Measurements from ENCODE around the gene VAPA. TPM values are rescaled to one million over a fixed set of nuclear protein-coding genes. Genes with fewer than 3 reads are reported as not detected.

VAPA gene
- total RNA-seq, 3 donors from 2014 or later (not counting 1 experiment from before 2014, with no cell fraction given), result 175 to 186 (median 182) TPM

GRCh38 chr18:9994026-9994570 is 80.3 kb downstream of the VAPA start:
- H3K4me3 Mint-ChIP-seq, result no peak overlapping the region
- DNase-seq, result no peak
- intact Hi-C loops (cut with micrococcal nuclease), result no loop called here
- no peaks in the 10 kb centered on the region for H3K4me1 ChIP-seq (ENCODE audit: control insufficient read depth, insufficient read depth, low read length)
- no peak for ATAC-seq
- no peak overlapping the region for H3K4me3 ChIP-seq (ENCODE audit: low read length)
- peaks cover 4 to 9% of the 10 kb centered on the region in 2 donors for H3K9me3 Mint-ChIP-seq
- H3K27me3 ChIP-seq (ENCODE audit: control insufficient read depth, insufficient read depth, low read length), result no peaks in the 10 kb centered on the region
- H3K9me3 ChIP-seq (ENCODE audit: control insufficient read depth, insufficient read depth, low read length), result peaks cover 3% of the 10 kb centered on the region
- no peaks in the 10 kb centered on the region for H3K4me1 Mint-ChIP-seq
- no peak overlapping the region for H3K27ac ChIP-seq (ENCODE audit: low read length)
- TF ChIP-seq, protein P1, sequence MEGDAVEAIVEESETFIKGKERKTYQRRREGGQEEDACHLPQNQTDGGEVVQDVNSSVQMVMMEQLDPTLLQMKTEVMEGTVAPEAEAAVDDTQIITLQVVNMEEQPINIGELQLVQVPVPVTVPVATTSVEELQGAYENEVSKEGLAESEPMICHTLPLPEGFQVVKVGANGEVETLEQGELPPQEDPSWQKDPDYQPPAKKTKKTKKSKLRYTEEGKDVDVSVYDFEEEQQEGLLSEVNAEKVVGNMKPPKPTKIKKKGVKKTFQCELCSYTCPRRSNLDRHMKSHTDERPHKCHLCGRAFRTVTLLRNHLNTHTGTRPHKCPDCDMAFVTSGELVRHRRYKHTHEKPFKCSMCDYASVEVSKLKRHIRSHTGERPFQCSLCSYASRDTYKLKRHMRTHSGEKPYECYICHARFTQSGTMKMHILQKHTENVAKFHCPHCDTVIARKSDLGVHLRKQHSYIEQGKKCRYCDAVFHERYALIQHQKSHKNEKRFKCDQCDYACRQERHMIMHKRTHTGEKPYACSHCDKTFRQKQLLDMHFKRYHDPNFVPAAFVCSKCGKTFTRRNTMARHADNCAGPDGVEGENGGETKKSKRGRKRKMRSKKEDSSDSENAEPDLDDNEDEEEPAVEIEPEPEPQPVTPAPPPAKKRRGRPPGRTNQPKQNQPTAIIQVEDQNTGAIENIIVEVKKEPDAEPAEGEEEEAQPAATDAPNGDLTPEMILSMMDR (IDR thresholded peaks at IDR 0.05), result no peak
- no peak overlapping the region for H3K27ac Mint-ChIP-seq
- WGBS (ENCODE audit: insufficient coverage), result 89% methylated on average over 11 of the region's 11 CpGs
- no peaks in the 10 kb centered on the region for H3K36me3 ChIP-seq (ENCODE audit: control insufficient read depth, insufficient read depth, low read length)
- peaks cover 13 to 23% of the 10 kb centered on the region in 2 donors for H3K27me3 Mint-ChIP-seq (ENCODE audit: low read depth in 2 of 2)
- peaks cover 10% of the 10 kb centered on the region for H3K36me3 Mint-ChIP-seq

DNA sequence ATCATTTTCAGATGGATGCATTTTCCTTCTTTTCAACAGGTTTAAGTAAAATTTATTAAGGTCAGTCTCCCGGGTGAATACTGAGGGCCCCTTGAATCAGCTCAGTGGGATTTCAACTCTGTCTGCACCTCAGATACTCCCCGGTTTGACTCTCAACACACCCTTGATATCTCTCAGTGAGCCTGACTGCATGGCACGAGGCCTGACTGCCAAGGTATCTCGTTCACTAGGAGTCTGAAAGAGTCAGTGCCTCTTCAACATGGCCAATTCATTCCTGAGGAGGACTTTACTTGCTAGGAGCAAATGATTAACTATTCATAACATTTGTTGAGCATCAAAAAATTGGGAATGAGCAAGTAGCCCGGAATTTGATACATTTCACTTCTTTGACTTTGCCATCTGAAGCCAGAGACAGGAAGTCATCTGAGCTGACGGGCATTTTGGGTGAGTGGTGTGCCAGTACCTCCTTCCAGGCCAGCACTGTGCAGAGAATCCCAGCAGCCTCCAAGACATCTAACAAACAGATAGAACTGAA is 81.0 kb downstream of the VAPA start:
- peaks cover 13 to 23% of the 10 kb centered on the region in 2 donors for H3K27me3 Mint-ChIP-seq (ENCODE audit: low read depth in 2 of 2)
- peaks cover 6 to 15% of the 10 kb centered on the region in 2 donors for H3K9me3 Mint-ChIP-seq
- H3K4me1 ChIP-seq (ENCODE audit: control insufficient read depth, insufficient read depth, low read length), result no peaks in the 10 kb centered on the region
- H3K27ac Mint-ChIP-seq, result no peak overlapping the region
- no peak overlapping the region for H3K4me3 Mint-ChIP-seq
- TF ChIP-seq, protein P1 (IDR thresholded peaks at IDR 0.05), result no peak
- intact Hi-C loops (cut with micrococcal nuclease), result no loop called here
- DNase-seq (no peak), ATAC-seq (no peak)
- H3K9me3 ChIP-seq (ENCODE audit: control insufficient read depth, insufficient read depth, low read length), result peaks cover 3% of the 10 kb centered on the region
- H3K36me3 ChIP-seq (ENCODE audit: control insufficient read depth, insufficient read depth, low read length), result no peaks in the 10 kb centered on the region
- WGBS (ENCODE audit: insufficient coverage), result 91% methylated on average over 6 of the region's 6 CpGs
- H3K27me3 ChIP-seq (ENCODE audit: control insufficient read depth, insufficient read depth, low read length), result no peaks in the 10 kb centered on the region
- H3K36me3 Mint-ChIP-seq, result peaks cover 15% of the 10 kb centered on the region
- no peak overlapping the region for H3K27ac ChIP-seq (ENCODE audit: low read length)
- no peaks in the 10 kb centered on the region for H3K4me1 Mint-ChIP-seq
- no peak overlapping the region for H3K4me3 ChIP-seq (ENCODE audit: low read length)

- DNase-seq (no peak), ATAC-seq (no peak)
- H3K27ac ChIP-seq (ENCODE audit: low read length), result no peak overlapping the region
- Mint-ChIP-seq H3K36me3 (peaks cover 15% of the 10 kb centered on the region), H3K27me3 (ENCODE audit: low read depth in 2 of 2) (peaks cover 19 to 29% of the 10 kb centered on the region in 2 donors), H3K9me3 (peaks cover 8 to 15% of the 10 kb centered on the region in 2 donors), H3K4me3 (no peak overlapping the region), H3K27ac (no peak overlapping the region), H3K4me1 (no peaks in the 10 kb centered on the region)
- H3K27me3 ChIP-seq (ENCODE audit: control insufficient read depth, insufficient read depth, low read length), result no peaks in the 10 kb centered on the region
- H3K4me1 ChIP-seq (ENCODE audit: control insufficient read depth, insufficient read depth, low read length), result no peaks in the 10 kb centered on the region
- intact Hi-C loops (cut with micrococcal nuclease), result no loop called here
- WGBS (ENCODE audit: insufficient coverage), result 82% methylated on average over 2 of the region's 2 CpGs
- peaks cover 3% of the 10 kb centered on the region for H3K9me3 ChIP-seq (ENCODE audit: control insufficient read depth, insufficient read depth, low read length)
- TF ChIP-seq, protein P1 (IDR thresholded peaks at IDR 0.05), result no peak
- H3K36me3 ChIP-seq (ENCODE audit: control insufficient read depth, insufficient read depth, low read length), result no peaks in the 10 kb centered on the region
- H3K4me3 ChIP-seq (ENCODE audit: low read length), result no peak overlapping the region
Observed at GRCh38 chr18:9995631-9996030, 81.8 kb downstream of the VAPA start.

DNA sequence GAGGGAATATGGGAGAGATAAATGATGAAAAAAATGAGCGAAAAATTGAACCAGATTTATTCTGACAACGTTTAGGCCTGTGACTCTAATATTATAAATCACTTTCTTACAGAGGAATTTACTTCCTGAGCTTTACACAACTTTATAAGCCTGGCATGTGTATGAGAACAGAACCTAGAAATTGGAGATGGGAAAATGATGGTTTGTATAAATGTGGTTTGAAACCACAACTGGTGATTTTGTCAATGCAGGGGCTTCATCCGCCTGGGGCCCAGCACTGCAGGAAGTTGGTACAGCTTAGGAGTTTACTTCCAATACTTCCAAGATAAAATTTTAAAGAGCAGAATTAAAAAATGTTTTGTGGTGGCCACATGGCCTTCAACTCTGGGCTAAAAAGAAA is 82.3 kb downstream of the VAPA start:
- H3K4me3 Mint-ChIP-seq, result no peak overlapping the region
- Histone ChIP-seq H3K9me3 (ENCODE audit: control insufficient read depth, insufficient read depth, low read length) (peaks cover 3% of the 10 kb centered on the region), H3K27ac (ENCODE audit: low read length) (no peak overlapping the region), H3K4me1 (ENCODE audit: control insufficient read depth, insufficient read depth, low read length) (no peaks in the 10 kb centered on the region), H3K36me3 (ENCODE audit: control insufficient read depth, insufficient read depth, low read length) (no peaks in the 10 kb centered on the region), H3K27me3 (ENCODE audit: control insufficient read depth, insufficient read depth, low read length) (no peaks in the 10 kb centered on the region), H3K4me3 (ENCODE audit: low read length) (no peak overlapping the region)
- DNase-seq (no peak), ATAC-seq (no peak)
- TF ChIP-seq, protein P1 (IDR thresholded peaks at IDR 0.05), result no peak
- 50% methylated on average over 1 of the region's 3 CpGs for WGBS (ENCODE audit: insufficient coverage)
- intact Hi-C loops (cut with micrococcal nuclease), result no loop called here
- no peaks in the 10 kb centered on the region for H3K4me1 Mint-ChIP-seq
- peaks cover 17 to 28% of the 10 kb centered on the region in 2 donors for H3K27me3 Mint-ChIP-seq (ENCODE audit: low read depth in 2 of 2)
- no peak overlapping the region for H3K27ac Mint-ChIP-seq
- H3K36me3 Mint-ChIP-seq, result peaks cover 15% of the 10 kb centered on the region
- peaks cover 8 to 15% of the 10 kb centered on the region in 2 donors for H3K9me3 Mint-ChIP-seq
